Right ventricle myocardium superior (tissue), 1 donor: ENCODE data around the gene MYNN. TPM values are rescaled to one million over a fixed set of nuclear protein-coding genes. Genes with fewer than 3 reads are reported as not detected.
A peak's percentile ranks its signal among the peaks of the same experiment; 100 is the strongest.
"Not testable (repeated sequence)": the region's sequence is repeated elsewhere in the genome, so short reads cannot be mapped to it uniquely, and the experiment has no call there.

Source experiments
- ATAC-seq: fragments of 200-7000 bp; cut with Tn5 transposase; one replicate; pipeline ENCODE4 v1.9.1; 2020; ENCODE audit warnings: mild to moderate bottlenecking; ENCODE audit not compliant: poor library complexity
- DNase-seq: peaks from one replicate; pipeline ENCODE4 v3.0.0-alpha.2; 2020
- intact Hi-C: fragments of 100-400 bp; cut with DNase I; formaldehyde crosslinking; loops from one replicate; pipeline ENCODE4 v1.11.2; 2022
- long read RNA-seq: library from polyadenylated mRNA; unstranded; transcript quantifications from one replicate; pipeline ENCODE4 v2.0.0, GENCODE V29; 2021
- total RNA-seq: library from RNA; stranded (reverse); fragmentation: NEBNext Ultra II Directional; extraction: Animal tissue kit (Norgen Biotek cat#: 25700); gene quantifications from one replicate; pipeline ENCODE4 v1.2.1, GENCODE V29; 2021
- donor health status: DM: no; HTN: yes; CAD: no; lungs with severe emphysema.

Gene MYNN
- total RNA-seq = 11.4 TPM
- long read RNA-seq, full-length matches to known transcripts = 27 of 31 reads
- long read RNA-seq, partial matches to known transcripts = 1 of 31 reads
- long read RNA-seq, other reads (novel, unspliced or antisense) = 3 of 31 reads

DNA sequence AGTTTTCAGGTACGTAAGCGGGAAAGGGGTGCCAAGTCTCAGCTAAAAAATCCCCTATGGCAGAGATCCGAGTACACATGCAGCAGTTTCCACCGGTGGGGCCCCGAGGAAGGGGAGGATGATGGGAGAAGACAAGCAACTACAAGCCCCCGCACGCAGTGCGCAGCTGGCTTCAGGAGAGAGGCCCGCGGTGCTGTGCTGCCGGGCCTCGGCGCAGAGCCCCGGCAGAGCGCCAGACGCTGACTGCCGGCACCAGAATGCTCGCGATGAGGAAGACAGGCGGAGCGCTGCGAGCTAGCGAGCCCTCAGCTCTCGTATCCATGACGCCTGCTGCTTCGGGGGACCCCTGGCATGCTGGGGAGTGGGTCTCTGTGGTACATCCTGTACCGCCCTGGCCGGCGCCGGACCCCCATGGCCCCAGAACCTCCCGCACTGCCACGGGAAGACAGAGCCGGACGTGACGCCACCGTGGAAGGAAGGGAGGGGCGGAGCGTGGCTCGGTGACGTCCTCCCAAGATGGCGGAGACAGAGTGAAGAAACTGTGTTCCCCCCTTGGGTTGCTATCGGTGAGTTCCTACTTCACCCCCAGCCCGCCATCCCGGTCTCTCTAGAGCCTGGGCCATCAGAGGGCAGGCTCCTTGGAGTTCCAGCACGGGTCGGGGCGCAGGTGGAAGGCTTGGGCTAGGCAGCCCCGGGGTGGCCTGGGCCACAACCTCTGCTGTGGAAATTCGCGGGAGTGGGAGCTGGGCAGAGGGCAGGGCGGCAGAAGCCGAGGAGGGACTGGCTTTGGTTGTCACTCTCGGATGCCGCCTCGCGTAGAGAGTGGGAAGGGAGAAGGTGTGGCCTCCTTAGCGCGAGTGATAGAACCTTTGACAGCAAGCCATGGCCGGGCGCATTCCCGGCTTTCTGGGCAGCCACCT lies at the start of gene MYNN:
TSS of gene MYNN (plus strand) at position 500 of the 920 bp plus-strand sequence. CDS start 900 bp downstream, outside the sequence.
- DNase-seq = peak; percentile 95
- ATAC-seq = peak; percentile 94
- intact Hi-C loops = loop anchor here (10.0 kb wide), 1 partner anchor 192 kb away; the partner anchor contains the start of gene SEC62

GRCh38 chr3:169731857-169732256 lies 41.3 kb upstream of the MYNN start:
- ATAC-seq, DNase-seq, intact Hi-C loops: not testable (repeated sequence)

DNA sequence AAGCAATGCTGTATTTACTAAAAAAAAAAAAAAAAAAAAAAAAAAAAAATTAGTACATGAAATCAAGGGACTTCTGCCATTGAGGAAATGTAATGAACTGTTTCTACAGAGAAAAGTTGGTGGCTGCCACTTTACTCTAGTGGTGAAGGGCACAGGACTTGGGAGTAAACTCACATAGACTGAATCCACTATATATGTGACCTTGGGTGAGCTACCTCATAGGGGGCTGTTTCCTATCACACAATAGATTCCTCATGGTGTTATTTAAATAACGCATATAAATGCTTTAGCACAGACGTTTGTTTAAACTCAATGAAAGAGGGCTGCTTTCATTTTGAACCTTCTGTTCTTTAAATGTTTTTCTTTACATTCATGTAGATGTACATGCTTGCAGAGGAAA lies 34.1 kb upstream of the MYNN start:
- ATAC-seq = no peak
- DNase-seq = no peak
- intact Hi-C loops = no loop called here

DNA sequence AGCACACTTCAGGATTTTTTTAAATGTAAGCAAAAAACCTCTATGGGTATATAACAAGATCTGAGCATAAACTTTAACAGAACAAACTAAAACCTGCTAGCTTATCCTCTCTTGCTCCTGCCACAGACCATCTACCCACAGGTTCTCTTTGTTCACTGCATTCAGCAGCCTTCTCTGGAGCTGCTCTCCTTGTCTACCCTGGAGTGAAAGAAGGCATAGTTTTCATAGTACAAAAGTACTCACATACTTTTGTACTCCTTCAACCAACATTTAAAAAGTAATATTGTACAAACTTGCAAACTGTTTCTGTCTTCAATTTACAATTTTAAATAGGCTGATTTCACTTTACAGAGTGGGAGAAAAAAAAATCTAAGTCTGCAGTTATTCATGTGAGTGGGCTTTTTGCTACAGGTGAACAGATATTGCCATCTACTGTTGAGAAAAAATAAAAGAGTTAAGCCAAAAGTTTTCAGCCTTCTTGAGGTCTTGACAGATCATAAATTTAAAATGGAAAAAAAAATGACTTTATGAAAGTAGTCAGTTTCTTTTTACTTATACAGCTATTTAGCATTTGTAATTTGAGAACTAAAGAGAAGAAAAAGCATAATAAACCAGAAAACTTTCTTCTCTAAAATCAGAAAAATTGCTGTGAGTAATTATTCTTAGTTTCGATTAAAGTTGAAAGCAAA lies 28.7 kb upstream of the MYNN start:
- ATAC-seq (peak; percentile 58), DNase-seq (no peak)
- intact Hi-C loops = loop anchor here (5.0 to 10.0 kb wide), 3 partner anchors 57 to 700 kb away; no protein-coding TSS in a partner anchor

DNA sequence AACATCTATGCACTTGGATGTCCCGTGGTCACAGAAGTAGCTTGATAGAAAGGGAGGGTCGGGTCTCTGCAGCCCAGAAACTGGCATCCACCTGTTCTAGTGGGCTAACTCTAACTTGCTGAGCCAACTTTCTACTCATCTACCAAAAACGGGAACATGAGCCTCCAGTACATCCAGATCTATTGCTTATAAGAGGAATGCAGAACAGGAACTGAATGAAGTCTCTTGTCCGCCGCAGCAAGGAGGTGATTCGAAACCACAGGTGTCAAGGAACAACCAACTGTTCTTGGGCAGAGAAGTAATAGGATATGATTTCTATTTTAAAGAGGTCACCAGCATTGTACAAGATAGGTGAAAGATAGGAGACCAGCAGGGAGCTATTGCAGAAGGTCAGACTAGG lies 26.3 kb upstream of the MYNN start:
- intact Hi-C loops = loop anchor here (5.0 to 10.0 kb wide), 3 partner anchors 60 to 702 kb away; no protein-coding TSS in a partner anchor
- no peak for ATAC-seq
- no peak for DNase-seq

DNA sequence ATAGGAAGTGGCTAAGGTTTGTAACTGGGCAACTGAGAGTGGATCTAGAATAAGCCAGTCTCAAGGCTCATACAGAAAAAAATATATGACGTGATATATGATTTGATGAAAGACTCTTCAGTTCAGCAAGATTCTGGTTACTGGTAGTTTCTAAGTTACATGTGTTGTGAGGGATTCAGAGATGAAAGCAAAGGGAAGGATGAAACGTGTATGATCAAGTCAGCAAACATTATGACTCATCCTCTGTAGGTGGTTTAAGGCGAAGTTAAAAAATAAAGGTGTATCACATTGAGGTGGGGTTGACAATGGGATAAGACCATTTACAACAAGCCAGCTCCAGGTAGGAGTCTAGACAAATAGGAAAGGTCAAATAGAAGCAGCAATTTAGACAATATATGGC lies 24.5 kb upstream of the MYNN start:
- intact Hi-C loops = loop anchor here (5.0 to 10.0 kb wide), 3 partner anchors 61 to 704 kb away; no protein-coding TSS in a partner anchor
- ATAC-seq = no peak
- no peak for DNase-seq

- no peak for ATAC-seq
- DNase-seq = no peak
- intact Hi-C loops = no loop called here
Measured at GRCh38 chr3:169750665-169751064, 22.5 kb upstream of the MYNN start.

DNA sequence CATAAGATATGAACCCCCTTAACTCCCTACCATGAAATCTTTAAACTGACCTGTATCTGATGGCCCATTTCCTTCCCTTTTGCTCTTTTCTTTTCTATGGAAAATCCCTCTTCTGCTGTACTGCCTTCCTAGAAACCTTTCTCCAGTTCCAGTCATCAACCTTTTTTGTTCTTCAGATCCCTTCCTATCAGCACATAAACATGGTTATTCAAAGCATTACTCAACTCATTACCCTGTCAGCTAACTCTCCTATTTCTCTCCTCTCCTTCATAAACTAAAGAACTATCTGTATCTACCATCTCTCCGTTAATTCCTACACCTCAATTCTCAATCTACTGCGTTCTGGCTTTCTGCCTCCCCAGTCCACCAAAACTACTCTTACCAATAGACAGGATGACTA lies 21.3 kb upstream of the MYNN start:
- DNase-seq (no peak), ATAC-seq (no peak)
- intact Hi-C loops = no loop called here

DNA sequence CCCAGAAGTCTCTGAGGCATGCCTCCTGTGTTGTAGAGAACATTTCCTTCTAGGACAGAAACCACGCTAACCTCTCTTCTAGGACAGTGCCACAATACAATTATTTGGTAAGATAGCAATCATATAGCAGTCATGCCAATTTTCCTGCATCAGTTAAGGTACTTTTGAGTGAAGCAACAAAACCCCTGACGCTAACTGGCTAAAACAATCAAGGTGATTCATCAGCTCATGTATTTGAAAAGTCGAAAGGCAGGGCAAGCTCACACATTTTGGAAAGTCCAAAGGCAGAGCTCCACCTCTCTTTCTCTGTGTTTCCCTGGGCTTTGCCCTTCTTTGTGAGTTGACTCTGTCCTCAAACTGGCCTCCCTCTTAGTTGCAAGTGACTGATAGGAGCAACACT lies 18.5 kb upstream of the MYNN start:
- DNase-seq (no peak), ATAC-seq (no peak)
- intact Hi-C loops = no loop called here

- intact Hi-C loops = no loop called here
- ATAC-seq (no peak), DNase-seq (no peak)
Measured at GRCh38 chr3:169755488-169755887, 17.7 kb upstream of the MYNN start.

DNA sequence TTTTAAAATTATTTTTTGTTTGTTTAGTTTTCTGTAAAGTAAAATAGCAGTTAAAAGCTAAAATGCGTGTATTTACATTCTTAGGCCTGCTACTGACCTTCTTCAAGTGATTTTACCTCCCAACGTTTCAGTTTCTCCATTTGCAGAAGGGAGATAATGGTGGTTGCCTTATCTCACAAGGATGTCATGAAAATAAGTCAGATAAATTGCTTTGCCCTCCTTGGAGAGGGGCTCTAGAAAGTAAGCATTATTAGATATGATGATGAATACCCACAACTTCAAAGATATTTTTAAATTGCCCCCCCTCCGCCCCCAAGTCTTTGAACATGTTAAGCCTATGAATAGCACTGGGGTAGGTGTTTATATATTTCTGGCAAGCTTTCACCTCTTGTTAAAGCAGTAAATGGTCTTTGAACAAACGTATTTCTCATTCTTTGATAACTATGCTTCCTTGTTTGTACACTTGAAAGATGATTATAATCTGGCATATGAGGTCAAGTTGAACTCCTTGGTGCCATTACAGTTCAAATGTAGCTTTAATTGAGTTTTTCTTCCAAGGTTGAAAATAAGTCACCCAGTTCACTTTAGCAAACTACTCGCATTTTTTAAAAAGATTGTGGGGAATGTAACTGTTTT lies 14.7 kb upstream of the MYNN start:
- DNase-seq (no peak), ATAC-seq (no peak)
- intact Hi-C loops = no loop called here

DNA sequence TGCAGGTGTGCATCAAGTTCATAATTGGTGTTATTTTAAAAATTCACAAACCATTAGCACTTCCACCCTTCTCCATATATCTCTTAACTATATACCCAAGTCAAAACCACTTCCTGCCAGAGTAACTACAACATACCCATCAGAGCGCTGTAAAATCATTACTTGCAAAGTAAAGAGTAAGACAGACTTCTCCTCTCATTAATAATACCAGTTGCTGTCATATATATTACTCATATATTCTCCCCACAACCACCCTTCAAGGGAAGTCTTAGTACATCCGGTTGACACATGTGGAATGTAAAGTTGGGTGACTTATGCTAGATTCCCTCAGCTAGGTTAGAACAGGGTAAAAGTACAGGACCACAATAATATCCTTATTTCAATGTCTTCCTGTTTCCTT lies 13.9 kb upstream of the MYNN start:
- intact Hi-C loops = no loop called here
- no peak for ATAC-seq

DNA sequence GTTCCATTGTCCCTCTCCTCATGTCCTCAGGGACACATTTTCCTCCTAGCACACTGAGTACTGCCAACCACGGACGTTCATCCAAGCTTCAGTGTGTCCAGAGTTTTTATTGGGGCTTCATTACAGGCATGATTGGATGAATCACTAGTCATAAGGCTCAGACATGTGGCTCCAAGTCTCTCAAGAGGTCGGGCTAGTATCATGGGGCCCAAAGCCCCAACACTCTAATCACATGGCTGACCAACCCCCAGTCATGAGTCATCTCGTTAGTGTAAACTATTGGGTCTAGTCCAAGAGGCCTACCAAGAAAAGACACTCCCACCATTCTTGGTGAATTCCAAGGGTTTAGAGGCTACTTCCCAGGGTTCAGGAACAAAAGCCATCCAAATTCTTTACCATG lies 12.7 kb upstream of the MYNN start:
- DNase-seq (no peak), ATAC-seq (no peak)
- intact Hi-C loops = no loop called here

More for the DNA sequence above, 13.9 kb upstream of the MYNN start:
- no peak for DNase-seq

DNA sequence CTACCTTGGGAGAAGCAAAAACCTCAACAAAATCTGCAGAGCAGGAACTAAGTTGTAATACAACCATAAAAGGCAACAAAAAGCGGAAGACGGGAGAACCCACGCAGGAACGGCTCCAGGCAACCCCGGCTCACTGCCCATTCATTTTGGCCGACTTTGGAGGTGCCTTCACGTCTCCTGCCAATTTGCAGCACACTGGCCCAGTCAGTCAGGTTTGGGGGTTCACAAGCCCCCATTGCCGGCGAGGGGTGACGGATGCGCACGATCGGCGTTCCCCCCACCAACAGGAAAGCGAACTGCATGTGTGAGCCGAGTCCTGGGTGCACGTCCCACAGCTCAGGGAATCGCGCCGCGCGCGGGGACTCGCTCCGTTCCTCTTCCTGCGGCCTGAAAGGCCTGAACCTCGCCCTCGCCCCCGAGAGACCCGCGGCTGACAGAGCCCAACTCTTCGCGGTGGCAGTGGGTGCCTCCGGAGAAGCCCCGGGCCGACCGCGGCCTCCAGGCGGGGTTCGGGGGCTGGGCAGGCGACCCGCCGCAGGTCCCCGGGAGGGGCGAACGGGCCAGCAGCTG lies 8.8 kb upstream of the MYNN start:
- DNase-seq (peak; percentile 77), ATAC-seq (peak; percentile 72)
- intact Hi-C loops = no loop called here

DNA sequence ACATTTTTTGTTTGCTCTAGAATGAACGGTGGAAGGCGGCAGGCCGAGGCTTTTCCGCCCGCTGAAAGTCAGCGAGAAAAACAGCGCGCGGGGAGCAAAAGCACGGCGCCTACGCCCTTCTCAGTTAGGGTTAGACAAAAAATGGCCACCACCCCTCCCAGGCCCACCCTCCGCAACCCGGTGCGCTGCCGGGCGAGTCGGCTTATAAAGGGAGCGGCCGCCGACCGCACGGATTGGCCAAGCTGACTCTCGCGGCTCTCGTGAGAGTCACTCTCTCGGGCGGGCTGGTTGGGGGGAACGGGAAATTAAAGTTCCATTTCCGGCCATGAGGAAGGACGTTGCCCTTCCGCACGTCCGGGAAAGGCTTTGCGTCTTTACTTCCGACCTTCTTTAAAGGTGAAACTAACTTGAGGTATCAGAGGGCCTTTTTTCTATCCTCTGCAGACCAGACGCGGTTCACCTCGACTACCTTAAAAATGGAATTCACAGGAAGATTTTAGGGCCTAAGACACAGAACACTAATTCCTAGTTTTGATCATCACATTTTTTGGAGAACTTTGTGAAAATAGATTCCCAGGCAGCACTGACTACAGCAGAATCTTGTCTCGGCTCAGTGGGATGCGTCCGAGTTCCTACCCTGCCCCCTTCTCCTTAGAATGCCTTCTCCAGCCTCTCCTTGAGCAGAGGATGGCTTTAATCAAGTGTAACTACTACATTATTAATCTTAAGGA lies 8.1 kb upstream of the MYNN start, which contains the start of gene TERC:
TSS of gene TERC (minus strand) at position 179 of the 731 bp plus-strand sequence.
- intact Hi-C loops = no loop called here
- ATAC-seq (peak; percentile 96), DNase-seq (peak; percentile 95)

GRCh38 chr3:169769287-169770181 lies 3.7 kb upstream of the MYNN start, which contains the start of gene ACTRT3:
Gene ACTRT3 (minus strand): TSS chr3:169769561. CDS start chr3:169769520, 41 bp downstream.
- DNase-seq (peak; percentile 83), ATAC-seq (peak; percentile 25)
- intact Hi-C loops = loop anchor here (10.0 kb wide), 1 partner anchor 195 kb away; the partner anchor contains the start of gene SEC62
